D721Med (cell line): ENCODE results near the gene MPHOSPH8.

Source experiments
- DNase-seq: peaks from one replicate; pipeline ENCODE4 v3.0.0; 2011; ENCODE audit warnings: low spot score; ENCODE audit not compliant: insufficient read length
- FAIRE-seq: peaks from 2 replicates; lab custom pipeline; 2011; peaks lifted over from hg19 to GRCh38; lab: Jason Lieb, UNC
- TF ChIP-seq, protein P1 (sequence below): IDR thresholded peaks from 2 replicates; pipeline ENCODE4 v1.5.1; 2012; ENCODE audit warnings: mild to moderate bottlenecking, control low read depth; ENCODE audit not compliant: insufficient read depth; ENCODE audit errors: missing control alignments

The MPHOSPH8 gene

GRCh38 chr13:19713186-19713965 is 79.9 kb downstream of the MPHOSPH8 start:
- no peak for DNase-seq
- TF ChIP-seq, protein P1, sequence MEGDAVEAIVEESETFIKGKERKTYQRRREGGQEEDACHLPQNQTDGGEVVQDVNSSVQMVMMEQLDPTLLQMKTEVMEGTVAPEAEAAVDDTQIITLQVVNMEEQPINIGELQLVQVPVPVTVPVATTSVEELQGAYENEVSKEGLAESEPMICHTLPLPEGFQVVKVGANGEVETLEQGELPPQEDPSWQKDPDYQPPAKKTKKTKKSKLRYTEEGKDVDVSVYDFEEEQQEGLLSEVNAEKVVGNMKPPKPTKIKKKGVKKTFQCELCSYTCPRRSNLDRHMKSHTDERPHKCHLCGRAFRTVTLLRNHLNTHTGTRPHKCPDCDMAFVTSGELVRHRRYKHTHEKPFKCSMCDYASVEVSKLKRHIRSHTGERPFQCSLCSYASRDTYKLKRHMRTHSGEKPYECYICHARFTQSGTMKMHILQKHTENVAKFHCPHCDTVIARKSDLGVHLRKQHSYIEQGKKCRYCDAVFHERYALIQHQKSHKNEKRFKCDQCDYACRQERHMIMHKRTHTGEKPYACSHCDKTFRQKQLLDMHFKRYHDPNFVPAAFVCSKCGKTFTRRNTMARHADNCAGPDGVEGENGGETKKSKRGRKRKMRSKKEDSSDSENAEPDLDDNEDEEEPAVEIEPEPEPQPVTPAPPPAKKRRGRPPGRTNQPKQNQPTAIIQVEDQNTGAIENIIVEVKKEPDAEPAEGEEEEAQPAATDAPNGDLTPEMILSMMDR, result no peak
- FAIRE-seq, result no peak

GRCh38 chr13:19720039-19720438 is 86.6 kb downstream of the MPHOSPH8 start:
- FAIRE-seq, result no peak

More at GRCh38 chr13:19720039-19720438, 86.6 kb downstream of the MPHOSPH8 start:
- TF ChIP-seq, protein P1, result no peak
- DNase-seq, result no peak
